GM18508 (cell line): Measurements from ENCODE around the gene CLEC4A.
"Not testable (repeated sequence)": the region's sequence is repeated elsewhere in the genome, so short reads cannot be mapped to it uniquely, and the experiment has no call there.

Experiments used
- ATAC-seq: cut with Tn5 transposase; IDR thresholded peaks from one replicate; pipeline ENCODE4 v1.9.1; 2021; ENCODE audit warnings: moderate number of reproducible peaks; ENCODE audit not compliant: insufficient read depth, unreplicated experiment

CLEC4A gene

DNA sequence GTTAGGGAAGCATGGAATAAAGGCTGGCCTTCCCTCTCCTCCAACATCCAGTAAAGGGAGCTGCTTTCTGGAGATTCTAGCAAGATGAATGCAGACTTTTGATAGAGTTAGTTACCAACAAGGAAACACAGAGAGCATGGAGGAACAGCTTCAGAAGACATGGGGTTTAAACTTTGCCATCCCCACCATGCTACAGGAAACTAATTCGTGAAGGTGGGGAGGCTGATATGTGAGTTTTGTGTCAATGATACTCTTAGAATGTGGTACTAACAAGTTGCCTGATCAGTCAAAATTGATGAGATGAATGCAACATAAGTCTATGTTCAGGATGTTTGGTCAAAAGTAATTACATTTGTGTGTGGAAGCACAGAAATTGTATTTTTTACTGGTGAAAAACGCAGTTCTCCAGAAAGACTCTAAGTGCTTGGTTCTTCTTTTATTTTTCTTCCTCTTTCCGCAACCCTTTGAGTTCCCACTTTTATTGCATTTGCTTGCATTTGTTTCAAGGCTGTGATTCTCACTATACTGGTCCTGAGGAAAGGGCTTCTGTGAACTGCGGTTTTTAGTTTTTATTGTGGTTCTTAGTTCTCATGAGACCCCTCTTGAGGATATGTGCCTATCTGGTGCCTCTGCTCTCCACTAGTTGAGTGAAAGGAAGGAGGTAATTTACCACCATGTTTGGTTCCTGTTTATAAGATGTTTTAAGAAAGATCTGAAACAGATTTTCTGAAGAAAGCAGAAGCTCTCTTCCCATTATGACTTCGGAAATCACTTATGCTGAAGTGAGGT lies at the start of gene CLEC4A:
TSS of gene CLEC4A (plus strand) at position 494 of the 789 bp plus-strand sequence. CDS start at position 756, 262 bp downstream.
- ATAC-seq = no peak

GRCh38 chr12:8075935-8076334 lies 47.5 kb upstream of the CLEC4A start:
- no peak for ATAC-seq

GRCh38 chr12:8076366-8076765 lies 47.1 kb upstream of the CLEC4A start:
- no peak for ATAC-seq

DNA sequence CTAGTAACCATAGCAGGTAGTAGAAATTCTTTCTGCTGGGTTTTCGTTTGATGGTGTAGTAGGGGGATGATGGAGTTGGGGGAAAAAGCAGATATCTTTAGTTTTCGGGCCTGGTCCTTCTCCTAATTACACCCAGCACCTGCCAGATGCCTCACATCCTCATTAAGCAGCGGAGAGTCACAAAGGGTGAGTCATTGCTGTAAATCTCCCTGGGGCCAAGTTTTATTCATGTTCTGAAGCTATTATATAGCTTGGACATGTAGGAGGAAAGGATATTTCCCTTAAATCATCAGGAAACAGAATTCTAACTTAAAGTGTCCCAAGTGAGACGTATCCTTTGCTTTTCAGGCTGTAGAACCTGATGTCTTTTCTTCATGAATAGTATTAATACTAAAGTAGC lies 46.2 kb upstream of the CLEC4A start:
- ATAC-seq = no peak

DNA sequence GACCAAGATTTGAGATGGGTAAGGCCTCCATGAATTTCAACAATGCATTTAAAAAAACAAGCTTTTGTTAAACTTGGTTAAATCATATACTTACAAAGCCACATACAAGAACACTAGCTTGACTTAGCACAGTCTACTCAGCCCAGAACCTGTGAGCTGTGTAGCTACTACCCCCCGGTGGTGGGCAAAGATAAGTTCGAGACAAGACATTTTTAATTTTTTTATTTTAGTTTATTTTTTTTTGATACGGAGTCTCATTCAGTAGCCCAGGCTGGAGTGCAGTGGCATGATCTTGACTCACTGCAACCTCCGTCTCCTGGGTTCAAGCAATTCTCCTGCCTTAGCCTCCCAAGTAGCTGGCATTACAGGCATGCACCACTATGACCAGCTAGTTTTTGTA lies 45.0 kb upstream of the CLEC4A start:
- no peak for ATAC-seq

- ATAC-seq = no peak
Observed at GRCh38 chr12:8078916-8079315, 44.5 kb upstream of the CLEC4A start.

DNA sequence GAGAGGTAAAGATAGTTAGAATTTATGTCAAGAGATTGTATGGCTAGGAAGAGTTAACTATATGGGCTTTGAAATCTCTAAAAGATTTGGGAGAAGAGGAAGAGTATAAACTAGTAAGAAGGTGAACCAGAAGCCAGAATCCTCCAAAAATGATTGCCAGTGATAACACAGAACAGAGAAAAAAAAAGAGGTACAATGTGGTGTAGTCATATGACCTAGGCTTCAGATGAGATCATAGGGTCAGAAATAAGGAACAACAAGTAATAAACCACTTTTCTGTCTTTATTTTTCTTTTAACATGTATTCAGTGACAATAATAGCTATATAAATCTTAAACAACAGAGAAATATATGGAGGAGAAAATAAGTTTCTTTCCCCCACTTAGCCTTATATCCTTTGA lies 43.3 kb upstream of the CLEC4A start:
- ATAC-seq = no peak

DNA sequence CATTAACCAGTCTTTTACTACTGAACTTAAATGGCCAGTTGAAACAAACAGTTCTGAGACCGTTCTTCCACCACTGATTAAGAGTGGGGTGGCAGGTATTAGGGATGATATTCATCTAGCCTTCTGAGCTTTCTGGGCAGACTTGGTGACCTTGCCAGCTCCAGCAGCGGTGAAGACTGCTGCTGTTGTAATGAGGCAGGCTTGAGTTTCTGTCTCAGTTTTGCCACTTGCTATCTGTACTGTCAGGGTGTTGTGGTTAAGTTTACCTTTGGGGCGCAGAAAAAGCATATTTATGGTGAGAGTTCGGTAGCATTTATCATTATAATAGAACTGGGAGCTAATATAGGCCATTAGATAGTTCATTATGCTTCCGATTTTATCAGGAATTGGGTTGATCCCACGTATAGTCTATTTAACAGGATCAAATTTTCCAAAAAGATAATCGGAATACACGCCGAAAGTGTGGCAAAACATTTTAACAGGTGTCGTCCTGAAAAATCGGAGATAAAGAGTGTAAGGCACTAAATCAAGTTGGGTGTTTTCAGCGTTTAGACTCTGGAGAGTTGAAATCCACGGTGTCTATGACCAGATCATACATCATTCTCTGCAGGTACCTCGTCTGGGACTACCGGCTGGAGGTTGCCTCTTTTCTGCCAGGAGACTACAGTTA lies 42.0 kb upstream of the CLEC4A start:
- peak; percentile 23 for ATAC-seq

DNA sequence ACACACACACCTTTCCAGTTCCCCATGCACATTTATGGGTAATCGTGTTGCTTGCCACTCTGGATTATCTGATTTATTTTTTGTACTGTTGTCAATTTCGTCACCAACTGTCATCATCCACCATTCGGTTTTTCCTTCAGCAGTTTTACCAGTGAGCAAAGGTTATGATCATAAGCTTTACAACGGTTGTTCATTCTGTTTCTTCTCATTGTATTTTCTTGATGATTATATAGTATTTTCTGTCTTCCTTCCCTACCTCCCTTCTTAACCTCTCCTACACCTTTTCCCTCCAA lies 40.7 kb upstream of the CLEC4A start:
- no peak for ATAC-seq

- ATAC-seq = not testable (repeated sequence)
Observed at GRCh38 chr12:8084351-8084750, 39.1 kb upstream of the CLEC4A start.

- no peak for ATAC-seq
Observed at GRCh38 chr12:8087666-8088065, 35.8 kb upstream of the CLEC4A start.

DNA sequence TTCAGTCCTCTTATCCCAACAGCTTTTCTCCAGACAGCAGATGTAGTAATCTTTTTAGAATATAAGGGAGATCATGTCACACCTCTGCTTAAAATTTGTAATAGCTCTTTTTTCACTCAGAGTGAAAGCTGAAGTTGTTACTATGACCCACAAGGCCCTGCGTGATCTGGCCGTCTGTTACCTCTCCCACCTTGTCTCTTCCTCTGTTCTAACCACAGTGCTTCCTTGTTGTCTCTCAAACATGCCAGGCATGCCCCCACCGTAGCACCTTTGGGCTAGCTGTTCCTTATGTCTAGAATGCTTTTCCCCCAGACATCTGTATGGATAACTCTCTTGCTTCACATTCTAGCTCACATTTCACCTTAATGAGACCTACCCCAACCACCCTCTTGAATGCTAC lies 34.8 kb upstream of the CLEC4A start:
- no peak for ATAC-seq

- not testable (repeated sequence) for ATAC-seq
Observed at GRCh38 chr12:8089277-8089676, 34.1 kb upstream of the CLEC4A start.

GRCh38 chr12:8089716-8090115 lies 33.7 kb upstream of the CLEC4A start:
- no peak for ATAC-seq

- no peak for ATAC-seq
Observed at GRCh38 chr12:8093291-8093690, 30.1 kb upstream of the CLEC4A start.

DNA sequence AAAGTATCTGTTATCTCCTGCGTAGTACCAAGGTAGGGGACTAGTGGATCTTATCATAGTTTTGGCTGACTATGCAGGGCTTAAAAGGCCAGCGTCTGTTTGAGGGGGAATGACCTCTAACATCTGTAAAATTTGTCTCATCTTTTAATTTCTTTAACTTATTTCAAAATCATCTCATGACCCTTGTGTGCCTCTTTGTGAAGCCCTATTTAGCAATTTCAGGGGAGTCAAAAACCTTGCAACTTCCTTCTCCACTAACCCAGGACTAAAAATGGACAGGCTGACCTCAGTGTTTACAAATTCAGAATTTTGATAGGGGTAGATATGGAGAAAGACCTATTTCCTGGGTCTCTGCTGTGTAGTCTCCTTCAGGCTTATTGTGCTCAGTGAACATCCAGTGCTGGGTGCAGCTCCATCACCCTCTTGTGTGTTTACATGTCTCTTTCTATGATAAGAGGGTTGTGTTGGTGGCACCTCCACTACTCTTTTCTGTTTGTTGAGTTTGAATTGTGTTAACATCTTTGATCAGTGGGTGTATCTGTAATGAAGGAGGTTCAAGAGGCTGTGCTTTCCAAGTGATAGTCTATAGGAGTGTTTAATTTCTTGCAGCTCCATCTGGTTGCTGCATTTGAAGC lies 27.0 kb upstream of the CLEC4A start:
- ATAC-seq = no peak

DNA sequence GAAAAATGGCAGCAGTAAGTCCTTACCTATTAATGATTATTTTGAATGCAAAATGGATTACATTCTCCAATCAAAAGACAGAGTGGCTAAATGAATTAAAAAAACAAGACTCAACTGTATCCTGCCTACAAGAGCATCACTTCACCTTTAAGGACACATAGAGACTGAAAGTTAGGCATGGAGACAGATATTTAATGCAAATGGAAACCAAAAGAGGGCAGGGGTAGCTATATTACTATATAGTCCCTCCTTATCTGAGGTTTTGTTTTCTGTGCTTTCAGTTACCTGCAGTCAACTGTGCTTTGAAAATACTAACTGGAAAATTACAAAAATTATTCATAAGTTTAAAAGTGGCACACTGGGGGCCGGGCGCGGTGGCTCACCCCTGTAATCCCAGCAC lies 24.2 kb upstream of the CLEC4A start:
- ATAC-seq = no peak

DNA sequence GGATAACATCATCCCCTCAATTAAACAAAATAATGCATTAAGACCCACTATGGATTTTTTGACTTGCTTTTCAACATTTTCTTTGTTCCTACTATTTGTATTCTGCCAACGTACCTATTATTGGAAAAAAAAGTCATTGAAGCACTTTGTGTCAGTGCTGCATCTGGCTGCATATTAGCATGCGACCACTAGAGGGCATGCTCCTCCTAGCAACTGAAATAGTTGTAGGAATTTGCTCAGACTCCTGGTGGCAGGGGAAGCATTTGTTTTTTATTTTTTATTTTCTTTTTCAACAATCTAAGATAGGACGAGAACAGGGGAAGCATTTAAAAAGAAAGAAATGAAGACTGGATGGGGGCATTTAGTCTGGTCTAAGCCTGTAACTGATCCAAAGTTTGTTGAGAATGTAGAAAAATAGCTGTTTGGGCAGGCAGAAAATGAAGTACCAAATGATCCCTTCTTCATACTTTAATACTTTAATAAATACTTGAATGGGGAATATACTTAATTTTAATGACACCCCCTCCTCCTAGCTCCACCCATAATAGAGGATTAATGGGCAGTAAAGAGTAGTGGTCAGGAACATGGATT lies 14.5 kb upstream of the CLEC4A start:
- ATAC-seq = no peak

GRCh38 chr12:8113117-8113516 lies 10.3 kb upstream of the CLEC4A start:
- ATAC-seq = not testable (repeated sequence)

DNA sequence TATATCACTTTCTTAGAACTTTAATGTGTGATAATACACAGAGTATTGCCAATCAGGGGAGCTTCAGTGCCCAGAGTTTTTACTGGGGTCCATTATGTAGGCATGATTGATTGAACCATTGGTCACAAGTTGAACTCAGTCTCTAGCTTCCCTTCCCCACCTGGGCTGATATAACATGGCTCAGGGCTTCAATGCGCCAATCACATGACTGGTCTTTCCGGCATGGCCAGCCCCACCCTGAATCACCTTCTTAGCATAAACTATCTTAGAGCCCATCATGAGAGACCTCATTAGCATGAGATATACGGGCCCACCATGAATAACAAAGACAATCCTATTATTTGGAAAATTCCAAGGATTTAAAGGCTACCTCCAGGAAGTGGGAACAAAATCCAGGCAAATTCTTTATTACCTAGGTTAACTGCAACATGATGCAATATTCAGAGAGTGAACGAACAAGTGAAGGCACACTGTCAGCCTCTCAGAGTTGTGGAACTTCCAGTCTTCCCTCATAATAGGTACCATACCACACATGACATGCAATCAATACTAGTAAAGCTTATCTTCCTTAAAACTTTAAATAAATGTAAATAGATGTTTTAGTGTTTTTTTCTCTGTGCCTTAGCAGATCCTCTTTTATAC lies 3.2 kb upstream of the CLEC4A start:
- ATAC-seq = no peak

- ATAC-seq = no peak
Observed at GRCh38 chr12:8127138-8127537, 3.7 kb downstream of the CLEC4A start.
